SK-N-SH treated with all-trans-retinoic acid at 6 μM for 48 hours (cell line): ENCODE results near the gene BTBD17.

ENCODE experiments used
- ARNTL ChIP-seq: fragments of 450-650 bp; formaldehyde crosslinking; IDR thresholded peaks from 2 replicates; pipeline ENCODE4 v1.5.0; 2020; ENCODE audit warnings: low read depth, mild to moderate bottlenecking, moderate library complexity, borderline replicate concordance
- ESRRG ChIP-seq: fragments of 250-450 bp; sonication (Bioruptor Pico); IDR thresholded peaks from 2 replicates; pipeline ENCODE4 v1.6.1; 2021; ENCODE audit warnings: mild to moderate bottlenecking
- ISL1 ChIP-seq: fragments of 250-450 bp; sonication (Bioruptor Pico); IDR thresholded peaks from 2 replicates; pipeline ENCODE4 v2.1.2; 2022; ENCODE audit warnings: mild to moderate bottlenecking, moderate library complexity
- OSR1 ChIP-seq: fragments of 250-450 bp; sonication (Bioruptor Pico); IDR thresholded peaks from 2 replicates; pipeline ENCODE4 v1.8.0; 2022; ENCODE audit warnings: moderate library complexity, mild to moderate bottlenecking, inconsistent platforms
- TCF4 ChIP-seq: fragments of 250-450 bp; sonication (Bioruptor Pico); IDR thresholded peaks from 2 replicates; pipeline ENCODE4 v1.8.0; 2021; ENCODE audit warnings: mild to moderate bottlenecking, moderate library complexity, borderline replicate concordance
- TOX ChIP-seq: fragments of 250-450 bp; sonication (Bioruptor Pico); IDR thresholded peaks from 2 replicates; pipeline ENCODE4 v1.8.0; 2021; ENCODE audit warnings: mild to moderate bottlenecking, moderate library complexity, borderline replicate concordance
- ZFP30 ChIP-seq: fragments of 450-650 bp; formaldehyde crosslinking; IDR thresholded peaks from 2 replicates; pipeline ENCODE4 v1.5.0; 2022; ENCODE audit warnings: mild to moderate bottlenecking, moderate library complexity
- ZNF565 ChIP-seq: fragments of 450-650 bp; formaldehyde crosslinking; conservative IDR thresholded peaks from 2 replicates; pipeline ENCODE4 v1.5.0; 2020; ENCODE audit warnings: low read depth, mild to moderate bottlenecking, moderate library complexity
- ZNF70 ChIP-seq: fragments of 450-650 bp; formaldehyde crosslinking; IDR thresholded peaks from 2 replicates; pipeline ENCODE4 v1.5.0; 2020; ENCODE audit warnings: mild to moderate bottlenecking, moderate library complexity
- ZNF8 ChIP-seq: fragments of 450-650 bp; formaldehyde crosslinking; IDR thresholded peaks from 2 replicates; pipeline ENCODE4 v1.5.0; 2020; ENCODE audit warnings: mild to moderate bottlenecking, moderate library complexity
- TF ChIP-seq, protein P1 (sequence below): fragments of 250-450 bp; sonication (Bioruptor Pico); IDR thresholded peaks from 2 replicates; pipeline ENCODE4 v1.8.0; 2020; ENCODE audit warnings: mild to moderate bottlenecking, moderate library complexity, borderline replicate concordance
- TF ChIP-seq, protein P2 (sequence below): fragments of 250-450 bp; sonication (Bioruptor Pico); IDR thresholded peaks from 2 replicates; pipeline ENCODE4 v1.8.0; 2021; ENCODE audit warnings: low read depth, mild to moderate bottlenecking, moderate library complexity, borderline replicate concordance

GRCh38 chr17:74337834-74338500 lies 23.7 kb downstream of the BTBD17 start:
- no peak for TF ChIP-seq ZNF8
- TF ChIP-seq, protein P1, sequence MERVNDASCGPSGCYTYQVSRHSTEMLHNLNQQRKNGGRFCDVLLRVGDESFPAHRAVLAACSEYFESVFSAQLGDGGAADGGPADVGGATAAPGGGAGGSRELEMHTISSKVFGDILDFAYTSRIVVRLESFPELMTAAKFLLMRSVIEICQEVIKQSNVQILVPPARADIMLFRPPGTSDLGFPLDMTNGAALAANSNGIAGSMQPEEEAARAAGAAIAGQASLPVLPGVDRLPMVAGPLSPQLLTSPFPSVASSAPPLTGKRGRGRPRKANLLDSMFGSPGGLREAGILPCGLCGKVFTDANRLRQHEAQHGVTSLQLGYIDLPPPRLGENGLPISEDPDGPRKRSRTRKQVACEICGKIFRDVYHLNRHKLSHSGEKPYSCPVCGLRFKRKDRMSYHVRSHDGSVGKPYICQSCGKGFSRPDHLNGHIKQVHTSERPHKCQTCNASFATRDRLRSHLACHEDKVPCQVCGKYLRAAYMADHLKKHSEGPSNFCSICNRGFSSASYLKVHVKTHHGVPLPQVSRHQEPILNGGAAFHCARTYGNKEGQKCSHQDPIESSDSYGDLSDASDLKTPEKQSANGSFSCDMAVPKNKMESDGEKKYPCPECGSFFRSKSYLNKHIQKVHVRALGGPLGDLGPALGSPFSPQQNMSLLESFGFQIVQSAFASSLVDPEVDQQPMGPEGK (CRISPR knock-in tag), result no peak
- no peak for TF ChIP-seq TCF4 (CRISPR knock-in tag)
- TF ChIP-seq ZNF70 (CRISPR knock-in tag), result no peak
- TF ChIP-seq, protein P2, sequence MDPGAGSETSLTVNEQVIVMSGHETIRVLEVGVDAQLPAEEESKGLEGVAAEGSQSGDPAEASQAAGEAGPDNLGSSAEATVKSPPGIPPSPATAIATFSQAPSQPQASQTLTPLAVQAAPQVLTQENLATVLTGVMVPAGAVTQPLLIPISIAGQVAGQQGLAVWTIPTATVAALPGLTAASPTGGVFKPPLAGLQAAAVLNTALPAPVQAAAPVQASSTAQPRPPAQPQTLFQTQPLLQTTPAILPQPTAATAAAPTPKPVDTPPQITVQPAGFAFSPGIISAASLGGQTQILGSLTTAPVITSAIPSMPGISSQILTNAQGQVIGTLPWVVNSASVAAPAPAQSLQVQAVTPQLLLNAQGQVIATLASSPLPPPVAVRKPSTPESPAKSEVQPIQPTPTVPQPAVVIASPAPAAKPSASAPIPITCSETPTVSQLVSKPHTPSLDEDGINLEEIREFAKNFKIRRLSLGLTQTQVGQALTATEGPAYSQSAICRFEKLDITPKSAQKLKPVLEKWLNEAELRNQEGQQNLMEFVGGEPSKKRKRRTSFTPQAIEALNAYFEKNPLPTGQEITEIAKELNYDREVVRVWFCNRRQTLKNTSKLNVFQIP (CRISPR knock-in tag), result no peak
- TF ChIP-seq OSR1, result no peak
- no peak for TF ChIP-seq ISL1 (CRISPR knock-in tag)
- no peak for TF ChIP-seq ESRRG
- TF ChIP-seq ZFP30 (CRISPR knock-in tag), result no peak
- no peak for TF ChIP-seq TOX (CRISPR knock-in tag)
- no peak for TF ChIP-seq ZNF565
- TF ChIP-seq ARNTL (CRISPR knock-in tag), result no peak
